ENCODE measurements around the gene PPARGC1A. TPM values are rescaled to one million over a fixed set of nuclear protein-coding genes. Genes with fewer than 3 reads are reported as not detected.
A peak's percentile ranks its signal among the peaks of the same experiment; 100 is the strongest.

PPARGC1A gene
- total and polyA plus RNA-seq, 11 donors = 25.4 to 103 (median 83.3) TPM

- Histone ChIP-seq H3K9me3 (no peaks in the 10 kb centered on the region), H3K4me1 (peaks cover 0 to 4% (median 0%) of the 10 kb centered on the region in 12 donors), H3K4me3 (no peak overlapping the region), H3K27ac (no peak overlapping the region), H3K27me3 (no peaks in the 10 kb centered on the region), H3K36me3 (no peaks in the 10 kb centered on the region)
- no peak for TF ChIP-seq POLR2A (IDR thresholded peaks at IDR 0.05)
- TF ChIP-seq CTCF (IDR thresholded peaks at IDR 0.05) = no peak
- ATAC-seq = no peak
- intact Hi-C loops (cut with DNase I) = no loop called here
- 61 to 87% (median 75%) methylated on average over 3 of the region's 3 CpGs for WGBS, 4 donors
- no peak for DNase-seq
Observed at GRCh38 chr4:23763559-23763958, 126.3 kb downstream of the PPARGC1A start.

- H3K36me3 ChIP-seq = no peaks in the 10 kb centered on the region
- ATAC-seq (no peak), DNase-seq (no peak)
- TF ChIP-seq CTCF (IDR thresholded peaks at IDR 0.05) = no peak
- no peak for TF ChIP-seq POLR2A (IDR thresholded peaks at IDR 0.05)
- peaks cover 0 to 4% (median 0%) of the 10 kb centered on the region in 12 donors for H3K4me1 ChIP-seq
- WGBS, 4 donors = 86 to 93% (median 89%) methylated on average over 2 of the region's 2 CpGs
- no peaks in the 10 kb centered on the region for H3K27me3 ChIP-seq
- H3K4me3 ChIP-seq = no peak overlapping the region
- no peak overlapping the region for H3K27ac ChIP-seq
- no peaks in the 10 kb centered on the region for H3K9me3 ChIP-seq
- intact Hi-C loops (cut with DNase I) = no loop called here
Observed at GRCh38 chr4:23762551-23762950, 127.3 kb downstream of the PPARGC1A start.

- H3K9me3 ChIP-seq = no peaks in the 10 kb centered on the region
- 29 to 46% (median 39%) methylated on average over 2 of the region's 2 CpGs for WGBS, 4 donors
- no peaks in the 10 kb centered on the region for H3K36me3 ChIP-seq
- no peaks in the 10 kb centered on the region for H3K27me3 ChIP-seq
- TF ChIP-seq POLR2A (IDR thresholded peaks at IDR 0.05) (no peak), CTCF (IDR thresholded peaks at IDR 0.05) (no peak)
- peaks cover 0 to 4% (median 0%) of the 10 kb centered on the region in 12 donors for H3K4me1 ChIP-seq
- ATAC-seq (peak; percentile 32 to 91 (median 60)), DNase-seq (no peak)
- no peak overlapping the region for H3K27ac ChIP-seq
- no peak overlapping the region for H3K4me3 ChIP-seq
- intact Hi-C loops (cut with DNase I) = no loop called here
Observed at GRCh38 chr4:23759066-23759465, 130.8 kb downstream of the PPARGC1A start.

- H3K27me3 ChIP-seq = no peaks in the 10 kb centered on the region
- DNase-seq (no peak), ATAC-seq (no peak)
- H3K27ac ChIP-seq = no peak overlapping the region
- no peak for TF ChIP-seq POLR2A (IDR thresholded peaks at IDR 0.05)
- no peak for TF ChIP-seq CTCF (IDR thresholded peaks at IDR 0.05)
- no peak overlapping the region for H3K4me3 ChIP-seq
- intact Hi-C loops (cut with DNase I) = no loop called here
- no peaks in the 10 kb centered on the region for H3K36me3 ChIP-seq
- WGBS, 4 donors = 88 to 92% (median 90%) methylated on average over 1 of the region's 1 CpG
- H3K9me3 ChIP-seq = no peaks in the 10 kb centered on the region
- H3K4me1 ChIP-seq = peaks cover 0 to 4% (median 0%) of the 10 kb centered on the region in 12 donors
Observed at GRCh38 chr4:23754688-23755087, 135.2 kb downstream of the PPARGC1A start.

Measured in heart left ventricle (tissue), 16 donors.